ENCODE results near the gene MCF2L2. TPM values are rescaled to one million over a fixed set of nuclear protein-coding genes. Genes with fewer than 3 reads are reported as not detected.
A peak's percentile ranks its signal among the peaks of the same experiment; 100 is the strongest.

Gene MCF2L2
- total and polyA plus RNA-seq, 2 of the 13 experiments (the other 11 are each of a cell fraction or from before 2014, with no cell fraction given), result not detected

- CTCF ChIA-PET (ENCODE audit: low intra/inter-chr PET ratio, low total read pairs), result no interaction called here
- H4K20me1 ChIP-seq (ENCODE audit: insufficient read depth, low read length), result no peaks in the 10 kb centered on the region
- H3K4me3 ChIP-seq (replicated peaks in 1 of 3; ENCODE audit: insufficient read depth in 1 of 3, low read depth in 2 of 3, low read length in 3 of 3), result no peak overlapping the region
- POLR2A ChIA-PET, result no interaction called here
- H3K79me2 ChIP-seq (ENCODE audit: insufficient read depth, low read length), result no peaks in the 10 kb centered on the region
- H2AFZ ChIP-seq (ENCODE audit: low read length), result no peak overlapping the region
- DNase-seq (ENCODE audit: low spot score) (peak; percentile 78), FAIRE-seq (peak; percentile 43), ATAC-seq (peak; percentile 83)
- H3K36me3 ChIP-seq (replicated peaks in 1 of 2; ENCODE audit: control insufficient read depth in 1 of 2, insufficient read depth in 2 of 2, low read length in 2 of 2), result no peaks in the 10 kb centered on the region
- no TSS peak for BruUV-seq (replicated peaks)
- in situ Hi-C loops (cut with HindIII; ENCODE audit: extremely low pct_ligation_motif_present, low pct_unique_long_range_greater_than_20kb), result no loop called here
- H3K4me1 ChIP-seq (ENCODE audit: insufficient read depth, low read length), result peaks cover 14% of the 10 kb centered on the region
- 5% methylated on average over 4 of the region's 4 CpGs for WGBS (ENCODE audit: low lambda C conversion rate)
- no peaks in the 10 kb centered on the region for H3K9me3 ChIP-seq (ENCODE audit: low read length)
- H3K9ac ChIP-seq (ENCODE audit: insufficient read depth, low read depth, low read length), result no peak overlapping the region
- no peak overlapping the region for H3K4me2 ChIP-seq (ENCODE audit: low read depth, low read length)
- intact Hi-C loops (cut with micrococcal nuclease; ENCODE audit: unreplicated experiment), result no loop called here
- H3K27me3 ChIP-seq (ENCODE audit: control insufficient read depth in 1 of 2, insufficient read depth in 2 of 2, low read length in 2 of 2), result peaks cover 1 to 27% of the 10 kb centered on the region in 2 experiments; a peak in 3 of 5 replicates
- no peak overlapping the region for H3K27ac ChIP-seq (ENCODE audit: extremely low read length, insufficient read depth, low read length)
- TF ChIP-seq ZNF772 (CRISPR knock-in tag; IDR thresholded peaks at IDR 0.05) (no peak), NR2C2 (CRISPR knock-in tag; IDR thresholded peaks at IDR 0.05; ENCODE audit: borderline replicate concordance) (peak; percentile 55; the same call in 1 of the 2 replicates), SCMH1 (CRISPR knock-in tag; IDR thresholded peaks at IDR 0.05; ENCODE audit: borderline replicate concordance) (no peak), DMTF1 (CRISPR knock-in tag; IDR thresholded peaks at IDR 0.05) (no peak), MTA1 (CRISPR knock-in tag; IDR thresholded peaks at IDR 0.05; ENCODE audit: borderline replicate concordance) (no peak), PCBP1 (IDR thresholded peaks at IDR 0.05; ENCODE audit: borderline replicate concordance, low read depth, low read length) (no peak), FOXA3 (CRISPR knock-in tag; IDR thresholded peaks at IDR 0.05) (peak; percentile 95), NCOA5 (CRISPR knock-in tag; IDR thresholded peaks at IDR 0.05) (no peak), ZBTB38 (CRISPR knock-in tag; IDR thresholded peaks at IDR 0.05) (no peak), TCF7 (IDR thresholded peaks at IDR 0.05; ENCODE audit: low read depth) (0 out of 2 replicates have a peak, but pooled peaks have one; percentile 21), EP300 (IDR thresholded peaks at IDR 0.05; ENCODE audit: low read depth in 2 of 2, low read length in 2 of 2) (peak in 1 of 2 experiments; percentile 53; a peak in 2 of 4 replicates), EP300 (CRISPR knock-in tag; IDR thresholded peaks at IDR 0.05; ENCODE audit: borderline replicate concordance) (no peak), TCF7L2 (IDR thresholded peaks at IDR 0.05; ENCODE audit: low read depth, low read length) (no peak), HNF1A (IDR thresholded peaks at IDR 0.05; ENCODE audit: low read depth) (no peak), HNF1A (CRISPR knock-in tag; IDR thresholded peaks at IDR 0.05; ENCODE audit: borderline replicate concordance) (0 out of 2 replicates have a peak, but pooled peaks have one; percentile 27), RBFOX2 (IDR thresholded peaks at IDR 0.05; ENCODE audit: low read depth, low read length) (no peak), CENPT (CRISPR knock-in tag; IDR thresholded peaks at IDR 0.05; ENCODE audit: low read depth) (no peak), NAIF1 (CRISPR knock-in tag; IDR thresholded peaks at IDR 0.05; ENCODE audit: borderline replicate concordance) (no peak), ISL2 (CRISPR knock-in tag; IDR thresholded peaks at IDR 0.05) (peak; percentile 41; the same call in 1 of the 2 replicates), SMC3 (IDR thresholded peaks at IDR 0.05; ENCODE audit: low read length) (no peak)
These were observed 136.9 kb downstream of the MCF2L2 start for GRCh38 chr3:183291497-183292031.

Measured in HepG2 (cell line).